Endothelial cell of umbilical vein (primary cell): Measurements from ENCODE around the gene C12orf57. TPM values are rescaled to one million over a fixed set of nuclear protein-coding genes. Genes with fewer than 3 reads are reported as not detected.

Experiments
- BruUV-seq: library from RNA; stranded (reverse); fragments of 400-500 nt; replicated peaks from 2 replicates; lab custom pipeline; 2021; lab: Mats Ljungman, UMichigan
- CTCF ChIA-PET: fragments of 300-600, 350-600 bp; sonication (Branson Sonifier 250); formaldehyde crosslinking; loops from one replicate; lab custom pipeline; 2021; ENCODE audit warnings: antibody characterized with exemption, inconsistent platforms; lab: Charles Lee
- POLR2A ChIA-PET: fragments of 300-600, 350-600 bp; sonication (Branson Sonifier 250); formaldehyde crosslinking; loops from one replicate; lab custom pipeline; 2021; ENCODE audit warnings: antibody characterized with exemption, inconsistent platforms; lab: Charles Lee
- DNase-seq: peaks from one replicate; pipeline ENCODE4 v3.0.0-alpha.2; 2011; ENCODE audit warnings: low read depth, low spot score
- FAIRE-seq: peaks from 2 replicates; lab custom pipeline; 2011; peaks lifted over from hg19 to GRCh38; lab: Jason Lieb, UNC
- H2AFZ ChIP-seq: 2 replicates; pipeline ENCODE4 v1.6.0; 2012; ENCODE audit warnings: low read depth, low read length, control low read depth, inconsistent platforms
- H3K27ac ChIP-seq: 2 replicates; pipeline ENCODE4 v1.5.1; 2011; ENCODE audit warnings: low read depth, mild to moderate bottlenecking, control low read depth, low read length, moderate library complexity; ENCODE audit not compliant: insufficient read depth
- H3K27me3 ChIP-seq, 2 experiments: 2 replicates each; pipeline versions ENCODE4 v1.6.0 to v1.6.1; 2011; ENCODE audit warnings: low read length in 2 of 2, mixed read lengths in 1 of 2; ENCODE audit not compliant: control insufficient read depth in 2 of 2, insufficient read depth in 2 of 2
- H3K36me3 ChIP-seq, 2 experiments: 2 replicates in 1 of 2; 3 replicates in 1 of 2; pipeline ENCODE4 v1.5.1; 2011; ENCODE audit warnings: low read length in 2 of 2, mild to moderate bottlenecking in 1 of 2, moderate library complexity in 1 of 2; ENCODE audit not compliant: control insufficient read depth in 2 of 2, insufficient read depth in 2 of 2; ENCODE audit errors: extremely low read depth in 1 of 2
- H3K4me1 ChIP-seq: 3 replicates; pipeline ENCODE4 v1.5.1; 2011; ENCODE audit warnings: mild to moderate bottlenecking, low read length; ENCODE audit not compliant: control insufficient read depth, insufficient read depth; ENCODE audit errors: extremely low read depth
- H3K4me2 ChIP-seq: 2 replicates; pipeline ENCODE4 v1.6.1; 2011; ENCODE audit warnings: low read length, control low read depth, mixed read lengths; ENCODE audit not compliant: insufficient read depth
- H3K4me3 ChIP-seq, 3 experiments: fragments of 200-600 bp in 1 of 3; sonication (generic), shearing (Covaris generic) in 1 of 3; replicated peaks in 1 of 3; 2 replicates each; pipeline ENCODE4 v1.5.1; 2011 to 2016; ENCODE audit warnings: control low read depth in 3 of 3, low read length in 3 of 3, mild to moderate bottlenecking in 2 of 3, inconsistent platforms in 1 of 3, low read depth in 1 of 3, moderate library complexity in 1 of 3; ENCODE audit not compliant: insufficient read depth in 1 of 3
- H3K79me2 ChIP-seq: 2 replicates; pipeline ENCODE4 v1.6.0; 2012; ENCODE audit warnings: low read length, inconsistent platforms; ENCODE audit not compliant: control insufficient read depth, insufficient read depth
- H3K9ac ChIP-seq: replicated peaks from 2 replicates; pipeline ENCODE3; 2011; ENCODE audit warnings: low read length, control low read depth; ENCODE audit not compliant: insufficient read depth; ENCODE audit errors: extremely low read depth
- H3K9me1 ChIP-seq: replicated peaks from 3 replicates; pipeline ENCODE4 v1.6.0; 2011; ENCODE audit warnings: mild to moderate bottlenecking, low read length; ENCODE audit not compliant: control insufficient read depth, insufficient read depth; ENCODE audit errors: extremely low read depth
- H3K9me3 ChIP-seq: replicated peaks from 2 replicates; pipeline ENCODE4 v1.5.1; 2012; ENCODE audit warnings: low read length, inconsistent platforms; ENCODE audit not compliant: control insufficient read depth, insufficient read depth
- H4K20me1 ChIP-seq: replicated peaks from 2 replicates; pipeline ENCODE3; 2011; ENCODE audit warnings: mild to moderate bottlenecking, low read length; ENCODE audit not compliant: control insufficient read depth, insufficient read depth; ENCODE audit errors: extremely low read depth
- CTCF ChIP-seq, 2 donors: IDR thresholded peaks; 1 replicate in 1 of 2; 2 replicates in 1 of 2; pipeline ENCODE4 v1.5.1; 2011; ENCODE audit warnings: low read length in 2 of 2, mild to moderate bottlenecking in 2 of 2, moderate library complexity in 2 of 2, control low read depth in 1 of 2, inconsistent platforms in 1 of 2, low read depth in 1 of 2; ENCODE audit not compliant: insufficient read depth in 1 of 2; ENCODE audit errors: extremely low read depth in 1 of 2
- EZH2 ChIP-seq: IDR thresholded peaks from 2 replicates; pipeline ENCODE4 v1.6.1; 2012; ENCODE audit warnings: borderline replicate concordance, low read depth, mild to moderate bottlenecking, moderate library complexity, low read length, inconsistent platforms; ENCODE audit not compliant: severe bottlenecking
- FOS ChIP-seq: IDR thresholded peaks from 2 replicates; pipeline ENCODE4 v1.6.1; 2011; ENCODE audit warnings: mild to moderate bottlenecking, low read length, moderate library complexity, borderline replicate concordance; ENCODE audit not compliant: insufficient read depth
- GATA2 ChIP-seq: IDR thresholded peaks from 2 replicates; pipeline ENCODE4 v1.7.0; 2011; ENCODE audit warnings: low read depth, mild to moderate bottlenecking, moderate library complexity, mixed read lengths, low read length; ENCODE audit not compliant: insufficient read length, insufficient read depth
- JUN ChIP-seq: IDR thresholded peaks from 2 replicates; pipeline ENCODE4 v1.6.1; 2011; ENCODE audit warnings: borderline replicate concordance, low read depth; ENCODE audit not compliant: insufficient read length, insufficient read depth
- MYC ChIP-seq: IDR thresholded peaks from one replicate; pipeline ENCODE4 v1.6.1; 2011; ENCODE audit warnings: mild to moderate bottlenecking, low read depth, low read length
- POLR2A ChIP-seq: IDR thresholded peaks from 2 replicates; pipeline ENCODE4 v1.6.1; 2012; ENCODE audit warnings: low read depth, mild to moderate bottlenecking, control low read depth, low read length
- POLR2AphosphoS5 ChIP-seq: IDR thresholded peaks from 2 replicates; pipeline ENCODE4 v1.6.1; 2012; ENCODE audit warnings: low read depth, mild to moderate bottlenecking, control low read depth, low read length, moderate library complexity; ENCODE audit not compliant: insufficient read depth
- dilution Hi-C: fragments of 300-500 bp; cut with MboI; formaldehyde crosslinking; loops from one replicate; pipeline ENCODE4 v1.15.0; 2019; ENCODE audit warnings: low sequenced_read_pairs; ENCODE audit not compliant: extremely low pct_ligation_motif_present
- intact Hi-C: fragments of 100-400 bp; cut with micrococcal nuclease; formaldehyde crosslinking; loops from one replicate; pipeline ENCODE4 v1.10.0; 2022
- polyA plus RNA-seq, 4 experiments: library from polyadenylated mRNA; depleted of rRNA in 3 of 4; stranded (reverse) in 3 of 4; unstranded in 1 of 4; fragments of >200 nt; gene quantifications; 2 replicates each; pipeline versions ENCODE4 v1.2.1 to v1.2.3, GENCODE V29; 2011 to 2012; ENCODE audit warnings: missing spikeins in 1 of 4
- total RNA-seq: library from RNA; stranded (reverse); gene quantifications from 2 replicates; pipeline ENCODE4 v1.2.3, GENCODE V29; 2021
- TF ChIP-seq, protein P1 (sequence below): IDR thresholded peaks from 2 replicates; pipeline ENCODE4 v1.6.1; 2011; ENCODE audit not compliant: insufficient read depth, insufficient read length

The C12orf57 gene
- total and polyA plus RNA-seq, 2 donors (not counting 3 experiments of a cell fraction or from before 2014, with no cell fraction given): 167 to 729 TPM

DNA sequence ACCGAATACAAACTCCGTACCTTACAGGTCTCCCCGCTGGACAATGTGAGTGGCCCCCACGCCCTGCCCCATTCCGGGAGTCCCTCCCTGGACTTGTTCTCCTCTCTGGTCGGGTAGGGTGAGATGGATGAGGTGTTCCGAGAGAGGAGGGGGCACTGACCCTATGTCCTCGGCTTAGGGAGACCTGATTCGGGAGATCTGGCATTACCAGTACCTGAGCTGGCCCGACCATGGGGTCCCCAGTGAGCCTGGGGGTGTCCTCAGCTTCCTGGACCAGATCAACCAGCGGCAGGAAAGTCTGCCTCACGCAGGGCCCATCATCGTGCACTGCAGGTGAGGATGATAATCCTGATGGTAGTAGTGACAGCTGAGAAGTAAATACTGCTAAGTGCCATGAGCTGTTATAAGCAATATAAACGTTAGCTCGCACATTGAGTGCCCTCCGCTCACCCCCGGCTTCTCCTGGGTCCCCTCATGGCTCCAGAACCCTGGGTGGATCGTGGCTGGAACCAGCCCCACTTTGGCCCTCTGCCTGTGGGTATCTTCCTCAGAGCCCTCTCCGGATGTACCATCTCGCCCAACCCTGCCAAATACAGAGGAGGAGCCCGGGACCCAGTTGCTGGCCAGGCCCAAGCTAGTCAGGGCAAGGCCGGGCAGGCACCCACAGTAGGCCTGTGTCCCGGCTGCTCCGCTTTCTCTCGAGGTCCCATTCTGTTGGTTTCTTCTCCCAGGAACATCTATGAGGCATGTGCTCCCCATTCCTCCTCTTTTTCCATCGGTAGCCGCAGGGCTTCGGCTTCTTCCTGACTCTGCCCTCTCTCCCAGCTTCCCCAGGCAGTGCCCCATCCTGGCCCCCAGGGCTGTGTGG is 14.2 kb downstream of the C12orf57 start:
- Histone ChIP-seq H3K36me3 (no peaks in the 10 kb centered on the region), H3K27me3 (no peaks in the 10 kb centered on the region), H3K4me2 (no peak overlapping the region), H3K79me2 (no peaks in the 10 kb centered on the region), H4K20me1 (no peaks in the 10 kb centered on the region), H3K4me1 (peaks cover 29% of the 10 kb centered on the region), H3K4me3 (no peak overlapping the region), H3K27ac (no peak overlapping the region), H2AFZ (no peak overlapping the region), H3K9ac (no peak overlapping the region), H3K9me3 (no peaks in the 10 kb centered on the region), H3K9me1 (no peaks in the 10 kb centered on the region)
- FAIRE-seq (no peak), DNase-seq (no peak)
- no TSS peak for BruUV-seq
- intact Hi-C loops (no loop called here), dilution Hi-C loops (no loop called here)
- TF ChIP-seq GATA2: no peak
- TF ChIP-seq EZH2: no peak
- TF ChIP-seq, protein P1, sequence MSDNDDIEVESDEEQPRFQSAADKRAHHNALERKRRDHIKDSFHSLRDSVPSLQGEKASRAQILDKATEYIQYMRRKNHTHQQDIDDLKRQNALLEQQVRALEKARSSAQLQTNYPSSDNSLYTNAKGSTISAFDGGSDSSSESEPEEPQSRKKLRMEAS: no peak
- no peak for TF ChIP-seq FOS
- no peak for TF ChIP-seq CTCF (IDR thresholded peaks at IDR 0.05; ENCODE audit: extremely low read depth in 1 of 2, insufficient read depth in 1 of 2, low read depth in 1 of 2, low read length in 2 of 2)
- TF ChIP-seq POLR2A: no peak
- TF ChIP-seq JUN: no peak
- TF ChIP-seq MYC: no peak
- no peak for TF ChIP-seq POLR2AphosphoS5
- POLR2A ChIA-PET: interaction anchor here (1.8 kb wide), 1 partner anchor 14 kb away, joined by 6 read pairs; the partner anchor contains the start of genes C12orf57 and RNU7-1
- CTCF ChIA-PET: interaction anchor here (1.7 kb wide), 1 partner anchor 14 kb away, joined by 12 read pairs; the partner anchor contains the start of gene C12orf57
